ENCODE data around the gene SYCP2L. TPM values are rescaled to one million over a fixed set of nuclear protein-coding genes. Genes with fewer than 3 reads are reported as not detected.
A peak's percentile ranks its signal among the peaks of the same experiment; 100 is the strongest.

The SYCP2L gene
- total and polyA plus RNA-seq, 2 of the 4 experiments (the other 2 are of a cell fraction), result 0.05 TPM; not detected in 1

DNA sequence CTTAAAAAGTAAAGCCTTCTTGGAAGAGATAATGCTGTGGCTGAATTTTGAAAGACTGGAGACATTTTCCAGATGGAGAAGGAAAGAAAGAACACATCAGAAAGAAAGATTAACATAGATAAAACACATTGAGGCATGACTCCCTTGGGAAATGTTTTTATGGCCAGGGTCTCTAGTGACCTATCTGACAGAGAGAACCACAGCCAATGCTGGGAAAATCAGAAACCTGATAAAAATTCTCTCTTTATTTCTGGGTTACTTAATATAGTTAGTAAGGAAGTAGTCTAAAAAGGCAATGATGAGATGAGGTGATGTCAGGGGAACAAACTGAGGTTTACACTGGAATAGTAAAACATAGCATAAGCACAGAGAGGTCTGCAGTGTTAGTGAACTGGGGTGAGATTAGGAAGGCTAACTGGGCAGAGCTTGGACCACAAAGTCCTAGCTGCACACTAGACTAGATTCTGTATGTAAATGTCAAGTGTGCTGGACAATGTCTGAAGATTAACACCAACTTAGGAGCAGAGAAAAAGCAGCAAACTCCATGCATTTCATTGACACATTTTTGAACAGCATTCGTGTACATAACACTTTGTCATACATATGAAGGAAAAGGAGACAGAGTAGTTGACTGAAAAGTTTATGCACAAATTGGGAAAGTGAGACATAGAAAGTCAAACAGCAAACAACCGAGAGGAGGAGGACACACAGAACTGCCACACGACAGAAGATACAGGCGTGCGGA is 126.3 kb downstream of the SYCP2L start:
- ChIA-PET CTCF (interaction anchor here (0.6 kb wide), 1 partner anchor 169 kb away, joined by 4 read pairs; no protein-coding TSS in a partner anchor), POLR2A (ENCODE audit: unreplicated experiment) (no interaction called here)
- H3K27me3 ChIP-seq (ENCODE audit: control insufficient read depth, insufficient read depth, low read length), result no peaks in the 10 kb centered on the region

More for the DNA sequence above, 126.3 kb downstream of the SYCP2L start:
- H2BK15ac ChIP-seq (ENCODE audit: low read depth, low read length), result peak overlapping the region; percentile 1; the same call in 1 of the 3 replicates
- H3K4me3 ChIP-seq (ENCODE audit: insufficient read depth, low read depth, low read length), result no peak overlapping the region
- no peak for TF ChIP-seq RCOR1 (IDR thresholded peaks at IDR 0.05; ENCODE audit: insufficient replicate concordance, low read length)
- TF ChIP-seq BHLHE40 (IDR thresholded peaks at IDR 0.05; ENCODE audit: low read depth, low read length), result no peak
- TF ChIP-seq, protein P1, sequence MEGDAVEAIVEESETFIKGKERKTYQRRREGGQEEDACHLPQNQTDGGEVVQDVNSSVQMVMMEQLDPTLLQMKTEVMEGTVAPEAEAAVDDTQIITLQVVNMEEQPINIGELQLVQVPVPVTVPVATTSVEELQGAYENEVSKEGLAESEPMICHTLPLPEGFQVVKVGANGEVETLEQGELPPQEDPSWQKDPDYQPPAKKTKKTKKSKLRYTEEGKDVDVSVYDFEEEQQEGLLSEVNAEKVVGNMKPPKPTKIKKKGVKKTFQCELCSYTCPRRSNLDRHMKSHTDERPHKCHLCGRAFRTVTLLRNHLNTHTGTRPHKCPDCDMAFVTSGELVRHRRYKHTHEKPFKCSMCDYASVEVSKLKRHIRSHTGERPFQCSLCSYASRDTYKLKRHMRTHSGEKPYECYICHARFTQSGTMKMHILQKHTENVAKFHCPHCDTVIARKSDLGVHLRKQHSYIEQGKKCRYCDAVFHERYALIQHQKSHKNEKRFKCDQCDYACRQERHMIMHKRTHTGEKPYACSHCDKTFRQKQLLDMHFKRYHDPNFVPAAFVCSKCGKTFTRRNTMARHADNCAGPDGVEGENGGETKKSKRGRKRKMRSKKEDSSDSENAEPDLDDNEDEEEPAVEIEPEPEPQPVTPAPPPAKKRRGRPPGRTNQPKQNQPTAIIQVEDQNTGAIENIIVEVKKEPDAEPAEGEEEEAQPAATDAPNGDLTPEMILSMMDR (conservative IDR thresholded peaks at IDR 0.05; ENCODE audit: low read depth, low read length), result no peak
- no peak for TF ChIP-seq MAFK (IDR thresholded peaks at IDR 0.05; ENCODE audit: low read depth, low read length)
- no peak for TF ChIP-seq POLR2A (IDR thresholded peaks at IDR 0.05; ENCODE audit: low read depth, low read length)
- no peak for TF ChIP-seq CEBPB (IDR thresholded peaks at IDR 0.05; ENCODE audit: low read depth, low read length)
- TF ChIP-seq, protein P2, sequence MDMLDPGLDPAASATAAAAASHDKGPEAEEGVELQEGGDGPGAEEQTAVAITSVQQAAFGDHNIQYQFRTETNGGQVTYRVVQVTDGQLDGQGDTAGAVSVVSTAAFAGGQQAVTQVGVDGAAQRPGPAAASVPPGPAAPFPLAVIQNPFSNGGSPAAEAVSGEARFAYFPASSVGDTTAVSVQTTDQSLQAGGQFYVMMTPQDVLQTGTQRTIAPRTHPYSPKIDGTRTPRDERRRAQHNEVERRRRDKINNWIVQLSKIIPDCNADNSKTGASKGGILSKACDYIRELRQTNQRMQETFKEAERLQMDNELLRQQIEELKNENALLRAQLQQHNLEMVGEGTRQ (IDR thresholded peaks at IDR 0.05; ENCODE audit: low read depth, low read length), result no peak
- TF ChIP-seq MAZ (IDR thresholded peaks at IDR 0.05; ENCODE audit: borderline replicate concordance, low read depth, low read length), result no peak
- TF ChIP-seq CHD1 (IDR thresholded peaks at IDR 0.05; ENCODE audit: low read depth, low read length), result no peak
- no peak for TF ChIP-seq MXI1 (IDR thresholded peaks at IDR 0.05; ENCODE audit: borderline replicate concordance, low read depth, low read length)
- no peak for TF ChIP-seq RAD21 (IDR thresholded peaks at IDR 0.05; ENCODE audit: low read length)
- TF ChIP-seq RFX5 (IDR thresholded peaks at IDR 0.05; ENCODE audit: low read depth, low read length), result no peak
- TF ChIP-seq, protein P3, sequence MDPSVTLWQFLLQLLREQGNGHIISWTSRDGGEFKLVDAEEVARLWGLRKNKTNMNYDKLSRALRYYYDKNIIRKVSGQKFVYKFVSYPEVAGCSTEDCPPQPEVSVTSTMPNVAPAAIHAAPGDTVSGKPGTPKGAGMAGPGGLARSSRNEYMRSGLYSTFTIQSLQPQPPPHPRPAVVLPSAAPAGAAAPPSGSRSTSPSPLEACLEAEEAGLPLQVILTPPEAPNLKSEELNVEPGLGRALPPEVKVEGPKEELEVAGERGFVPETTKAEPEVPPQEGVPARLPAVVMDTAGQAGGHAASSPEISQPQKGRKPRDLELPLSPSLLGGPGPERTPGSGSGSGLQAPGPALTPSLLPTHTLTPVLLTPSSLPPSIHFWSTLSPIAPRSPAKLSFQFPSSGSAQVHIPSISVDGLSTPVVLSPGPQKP (IDR thresholded peaks at IDR 0.05; ENCODE audit: borderline replicate concordance, low read depth, low read length), result no peak
- no peak for TF ChIP-seq SMC3 (IDR thresholded peaks at IDR 0.05; ENCODE audit: low read depth, low read length)
- H3K9ac ChIP-seq (ENCODE audit: low read depth, low read length), result no peak overlapping the region
- H2AFZ ChIP-seq (replicated peaks; ENCODE audit: low read length, poor library complexity), result no peak overlapping the region
- no peaks in the 10 kb centered on the region for H3K9me3 ChIP-seq (ENCODE audit: control insufficient read depth, insufficient read depth, low read length)
- no peak overlapping the region for H3K18ac ChIP-seq (ENCODE audit: low read depth, low read length)
- H2AK5ac ChIP-seq (ENCODE audit: low read depth, low read length), result no peak overlapping the region
- no peak for DNase-seq
- no peaks in the 10 kb centered on the region for H3K36me3 ChIP-seq (ENCODE audit: control insufficient read depth, insufficient read depth, low read length)
- peaks cover 0 to 4% of the 10 kb centered on the region in 2 experiments; a peak in 1 of 4 replicates for H3K79me1 ChIP-seq (ENCODE audit: low read depth in 1 of 2, low read length in 2 of 2)
- H2BK120ac ChIP-seq (ENCODE audit: low read depth, low read length), result peak overlapping the region; percentile 16; the same call in 1 of the 2 replicates
- H4K91ac ChIP-seq (ENCODE audit: insufficient read depth, low read depth, low read length), result 0 out of 2 replicates have a peak overlapping the region, but pooled peaks have one; percentile 14
- 20% methylated on average over 1 of the region's 5 CpGs; no CpG with 5 or more reads in 1 of the 2 experiments for WGBS, 2 experiments (ENCODE audit: extremely low coverage in 2 of 2, insufficient read length in 1 of 2)
- H2AK9ac ChIP-seq (replicated peaks; ENCODE audit: low read depth, low read length, poor library complexity), result peak overlapping the region; percentile 51
- no peaks in the 10 kb centered on the region for H4K20me1 ChIP-seq (ENCODE audit: insufficient read depth, low read length)
- H3K4me2 ChIP-seq (ENCODE audit: low read depth, low read length), result no peak overlapping the region
- H4K8ac ChIP-seq (ENCODE audit: low read depth in 2 of 2, low read length in 2 of 2), result no peak overlapping the region
- no peak overlapping the region; the same call in 1 of the 2 replicates for H3K23ac ChIP-seq (ENCODE audit: low read depth, low read length)
- peaks cover 13% of the 10 kb centered on the region for H3K4me1 ChIP-seq (ENCODE audit: control insufficient read depth, insufficient read depth, low read length)
- dilution Hi-C loops (cut with HindIII; ENCODE audit: low sequenced_read_pairs, unreplicated experiment), result no loop called here
- no peak overlapping the region for H3K27ac ChIP-seq (ENCODE audit: insufficient read depth, low read length)
- no peak overlapping the region for H4K5ac ChIP-seq (ENCODE audit: low read depth, low read length)
- peak overlapping the region; percentile 32 for H2BK20ac ChIP-seq (ENCODE audit: low read depth, low read length)
- 0 out of 2 replicates have a peak overlapping the region, but pooled peaks have one; percentile 52 for H3K14ac ChIP-seq (replicated peaks; ENCODE audit: low read depth, low read length)
- peak overlapping the region; percentile 40 for H3K4ac ChIP-seq (ENCODE audit: low read depth, low read length)
- intact Hi-C loops (cut with micrococcal nuclease), result no loop called here
- no peak for ATAC-seq (ENCODE audit: low read depth)
- H2BK5ac ChIP-seq (ENCODE audit: low read depth, low read length, poor library complexity, severe bottlenecking), result no peak overlapping the region
- in situ Hi-C loops (cut with MboI; ENCODE audit: low sequenced_read_pairs), result no loop called here
- H3K56ac ChIP-seq (ENCODE audit: extremely low read depth, insufficient read depth, low read length), result no peak overlapping the region
- H3K9me1 ChIP-seq (ENCODE audit: insufficient read depth, low read length), result peaks cover 9% of the 10 kb centered on the region
- no TSS peak for BruUV-seq (replicated peaks)

Data from IMR-90 (cell line).